Renal pelvis (tissue), 4 donors: ENCODE results near the gene MRAP. TPM values are rescaled to one million over a fixed set of nuclear protein-coding genes. Genes with fewer than 3 reads are reported as not detected.
"Not testable (repeated sequence)": the region's sequence is repeated elsewhere in the genome, so short reads cannot be mapped to it uniquely, and the experiment has no call there.

ENCODE experiments used
- DNase-seq: peaks from one replicate; pipeline ENCODE4 v3.0.0-alpha.2; 2013
- polyA plus RNA-seq, 3 donors: library from polyadenylated mRNA; unstranded; fragments of 120-200 nt; gene quantifications; one replicate each; pipeline ENCODE4 v1.2.1, GENCODE V29; 2013; ENCODE audit not compliant: insufficient read length in 3 of 3

Gene MRAP
- polyA plus RNA-seq, 3 donors, result not detected

GRCh38 chr21:32299695-32300094, 1.0 kb downstream of the MRAP start:
- no peak for DNase-seq

- no peak for DNase-seq
These were observed 1.5 kb downstream of the MRAP start for GRCh38 chr21:32300117-32300681.

DNA sequence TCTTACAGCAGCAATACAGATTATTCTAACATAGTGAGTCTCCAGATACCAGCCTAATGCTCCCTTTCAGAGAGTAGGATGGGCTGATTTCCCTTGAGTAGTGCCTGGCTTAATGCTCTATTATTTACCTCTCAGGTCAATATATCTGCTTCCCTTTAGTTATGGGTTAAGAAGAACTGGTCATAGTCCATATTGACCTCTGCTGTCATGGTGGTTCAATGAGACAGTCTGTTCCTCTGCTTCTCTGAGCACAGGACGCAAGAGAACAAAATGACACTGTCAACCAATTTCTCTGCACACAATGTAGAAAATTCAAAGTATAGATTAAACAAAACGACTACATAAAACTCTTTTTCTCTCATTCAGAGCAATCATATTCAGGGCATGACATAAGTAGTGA, 2.9 kb downstream of the MRAP start:
- DNase-seq, result no peak

GRCh38 chr21:32302560-32302959, 3.9 kb downstream of the MRAP start:
- no peak for DNase-seq

GRCh38 chr21:32303385-32303784, 4.7 kb downstream of the MRAP start:
- DNase-seq, result no peak

GRCh38 chr21:32304998-32305397, 6.3 kb downstream of the MRAP start:
- DNase-seq, result no peak

GRCh38 chr21:32306021-32306780, 7.5 kb downstream of the MRAP start:
- no peak for DNase-seq

DNA sequence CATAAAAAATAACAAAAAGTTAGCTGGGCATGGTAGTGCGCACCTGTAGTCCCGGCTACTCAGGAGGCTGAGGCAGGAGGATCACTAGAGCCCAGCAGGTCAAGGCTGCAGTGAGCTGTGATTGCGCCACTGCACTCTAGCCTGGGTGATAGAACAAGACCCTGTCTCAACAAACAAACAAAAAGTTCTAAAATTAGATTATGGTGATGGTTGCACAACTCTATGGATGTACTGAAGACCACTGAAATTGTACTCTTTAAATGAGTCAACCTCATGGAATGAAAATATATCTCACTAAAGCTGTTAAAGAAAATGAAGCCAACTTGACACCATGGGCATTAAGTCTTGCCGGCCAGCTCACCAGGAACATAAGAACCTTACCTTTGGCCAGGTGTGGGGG, 9.1 kb downstream of the MRAP start:
- no peak for DNase-seq

DNA sequence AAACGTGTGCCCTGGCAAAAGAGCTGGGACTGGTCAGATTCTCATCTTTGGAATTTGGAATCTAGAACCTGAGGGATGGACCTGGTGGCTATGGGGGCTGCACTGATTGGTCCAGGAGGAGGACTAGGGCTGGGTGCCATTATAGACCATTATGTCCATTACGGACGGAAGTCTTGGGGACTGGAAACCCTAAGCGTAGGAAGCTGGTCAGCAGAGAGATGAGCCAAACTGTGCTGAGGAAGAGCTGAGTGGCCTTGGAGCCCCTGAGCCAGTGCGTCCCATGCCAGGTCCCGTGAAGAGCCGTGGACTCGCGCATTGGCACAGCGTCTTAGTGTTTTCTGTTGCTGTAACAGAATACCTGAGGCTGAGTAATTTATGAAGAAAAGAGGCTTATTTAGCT, 10.0 kb downstream of the MRAP start:
- DNase-seq, result no peak

DNA sequence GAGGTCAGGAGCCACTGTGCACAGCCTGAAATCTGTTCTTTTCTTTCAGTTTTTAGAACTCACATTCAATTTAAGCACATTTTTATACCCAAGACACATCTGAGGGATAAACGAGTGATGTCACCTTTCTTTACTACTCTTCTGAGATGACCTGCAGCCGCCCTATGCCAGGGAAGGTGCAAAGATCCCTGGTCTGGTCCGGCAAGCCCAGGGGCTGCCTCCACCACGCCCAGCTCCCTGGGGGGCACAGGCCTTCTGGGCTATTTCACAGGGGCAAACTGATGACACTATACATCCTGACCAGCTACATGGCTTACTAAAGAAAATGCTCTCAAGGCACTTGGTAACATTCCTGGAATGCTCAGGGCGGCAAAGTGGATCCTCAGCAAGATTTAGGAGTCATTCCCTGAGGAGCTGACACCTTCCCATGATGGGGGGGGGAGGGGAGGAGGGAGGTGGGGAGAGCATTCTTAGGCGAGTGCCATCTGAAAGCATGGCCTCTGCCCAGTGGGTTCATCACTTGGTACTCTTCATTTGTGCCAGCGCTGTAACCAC, 11.3 kb downstream of the MRAP start:
- no peak for DNase-seq

- DNase-seq, result not testable (repeated sequence)
These were observed 12.3 kb downstream of the MRAP start for GRCh38 chr21:32310976-32311375.

- DNase-seq, result no peak
These were observed 13.0 kb downstream of the MRAP start for GRCh38 chr21:32311621-32312020.

DNA sequence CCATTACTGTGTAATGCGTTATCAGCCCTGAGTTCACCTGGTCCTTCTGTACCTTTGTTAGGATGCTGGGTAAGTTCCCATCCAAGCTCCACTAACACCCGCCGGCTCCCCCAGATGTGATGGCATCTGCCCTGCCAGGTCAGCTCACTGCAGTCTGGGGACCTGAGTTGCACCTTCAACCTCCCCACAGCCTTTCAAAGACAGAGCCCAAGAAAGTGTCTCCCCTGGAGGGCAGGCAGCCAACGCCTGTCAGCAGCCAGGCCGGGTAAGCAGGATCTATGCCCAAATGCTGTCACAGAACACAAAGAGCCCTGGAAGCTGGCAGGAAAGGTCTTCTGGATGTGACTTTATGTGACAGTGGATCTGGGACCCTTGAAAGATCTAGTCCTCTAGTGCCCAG, 13.7 kb downstream of the MRAP start:
- no peak for DNase-seq

- no peak for DNase-seq
These were observed 14.3 kb downstream of the MRAP start for GRCh38 chr21:32312976-32313375.

DNA sequence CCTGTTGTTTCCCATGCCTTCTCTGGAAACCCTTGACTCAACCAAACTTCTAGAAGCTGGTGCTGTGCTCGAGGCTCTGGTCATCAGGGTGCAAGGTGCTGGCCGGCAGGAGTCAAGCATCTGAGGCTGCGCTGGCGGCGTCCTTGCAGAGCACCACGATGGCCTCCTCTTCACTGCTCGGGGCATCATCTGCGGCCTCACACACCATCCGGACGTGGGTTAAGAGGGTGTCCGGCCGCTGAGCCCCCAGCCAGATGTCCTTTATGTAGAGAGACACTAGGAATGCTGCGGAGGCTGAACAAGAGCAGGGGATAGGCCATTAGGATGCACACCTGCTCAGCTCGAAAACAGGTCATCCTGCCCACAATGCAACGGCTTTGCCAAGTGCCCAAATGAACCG, 16.2 kb downstream of the MRAP start:
- DNase-seq, result no peak

DNA sequence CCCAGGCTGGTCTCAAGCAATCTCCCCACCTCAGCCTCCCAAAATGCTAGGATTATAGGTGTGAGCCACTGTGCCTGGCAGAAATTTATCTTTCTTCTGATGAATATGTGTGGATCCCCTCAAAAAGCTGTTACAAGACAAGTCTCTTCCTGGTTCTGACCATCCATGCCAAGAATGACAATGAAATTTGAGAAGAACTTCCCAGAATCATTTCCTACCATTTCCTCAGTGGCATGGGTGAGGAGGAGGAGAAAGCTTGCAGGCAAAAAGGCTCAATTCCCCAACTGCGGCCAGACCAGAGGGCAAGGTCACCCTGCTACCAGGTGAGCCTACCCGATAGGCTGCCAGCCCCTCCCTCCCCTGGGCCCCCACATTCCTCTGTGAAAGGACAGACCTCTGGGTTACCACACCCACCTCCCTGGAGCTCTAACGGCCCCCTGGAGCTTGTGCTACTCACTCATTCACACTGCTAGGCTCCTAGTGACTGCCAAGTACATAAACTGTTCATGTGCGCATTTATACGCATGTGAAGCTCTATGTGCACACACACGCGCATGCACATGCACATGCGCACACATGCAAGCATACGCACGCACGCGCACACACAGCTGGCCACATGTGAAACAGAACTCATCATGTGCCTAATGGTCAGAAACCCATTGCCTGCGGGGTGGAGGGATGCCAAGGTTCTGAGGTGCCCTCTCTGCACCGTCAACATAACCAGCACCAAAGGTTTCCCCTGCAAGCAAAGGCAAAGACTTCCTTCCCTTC, 17.0 kb downstream of the MRAP start:
- no peak for DNase-seq

DNA sequence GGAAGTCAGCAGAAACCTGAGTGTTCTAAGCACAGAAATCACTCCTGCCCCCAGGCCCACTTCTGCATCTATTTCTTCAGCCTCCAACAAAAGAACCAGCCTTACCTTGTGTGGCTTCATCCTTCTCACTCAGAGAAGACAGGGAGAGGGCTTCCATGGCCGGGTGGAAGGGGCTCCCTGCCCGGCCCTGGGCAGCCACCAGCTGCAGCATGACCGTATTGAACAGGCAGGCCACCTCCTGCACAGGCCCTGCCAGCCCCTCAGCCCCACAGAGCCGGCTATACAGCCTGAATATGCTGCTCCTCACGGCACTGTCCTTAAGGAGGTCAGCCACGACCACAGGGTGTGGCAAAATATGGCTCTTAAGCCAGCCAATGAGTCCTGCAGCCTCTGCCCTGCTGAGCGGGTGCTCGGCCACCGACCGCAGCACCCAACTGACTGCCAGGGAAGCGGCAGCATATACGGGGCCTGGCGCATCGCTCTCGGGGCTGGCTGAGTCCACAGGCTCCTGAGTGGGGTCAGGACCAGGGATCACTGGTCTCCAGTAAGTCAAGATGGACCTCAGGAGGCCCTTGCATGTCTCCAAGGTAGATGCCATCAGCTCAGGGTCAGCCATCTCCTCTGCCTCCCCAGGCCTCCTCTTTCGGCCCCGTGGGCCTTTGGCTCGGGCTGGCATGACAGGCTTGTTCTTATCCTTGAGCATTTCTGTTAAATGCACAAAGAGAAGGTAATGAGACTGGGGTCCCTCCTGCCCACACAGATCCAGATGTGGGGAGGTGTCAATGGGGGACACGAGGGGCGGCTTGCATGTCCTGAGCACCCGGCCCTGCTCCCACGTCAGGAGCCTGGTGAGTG, 17.9 kb downstream of the MRAP start:
- no peak for DNase-seq

- DNase-seq, result no peak
These were observed 19.1 kb downstream of the MRAP start for GRCh38 chr21:32317726-32318125.

- DNase-seq, result no peak
These were observed 20.4 kb downstream of the MRAP start for GRCh38 chr21:32319012-32319411.

DNA sequence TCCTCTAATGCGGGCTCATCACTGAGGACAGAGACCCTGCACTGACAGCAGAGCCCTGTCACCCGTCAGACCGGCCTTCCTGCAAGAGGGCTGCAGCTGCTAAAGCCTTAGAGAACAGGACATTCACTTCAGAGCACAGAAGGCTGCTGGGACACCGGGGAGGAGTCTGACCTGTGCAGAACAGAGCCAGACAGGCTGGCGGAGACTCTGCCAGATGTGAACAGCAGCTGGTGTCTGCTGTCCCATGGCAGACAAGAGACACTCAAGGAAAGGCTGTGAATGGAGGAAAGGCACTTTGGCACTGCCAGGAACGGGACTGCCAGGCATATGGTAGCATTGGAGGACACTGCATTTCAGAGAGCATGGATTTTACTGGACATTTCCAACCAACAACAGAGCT, 21.4 kb downstream of the MRAP start:
- no peak for DNase-seq

- no peak for DNase-seq
These were observed 22.1 kb downstream of the MRAP start for GRCh38 chr21:32320726-32321125.

DNA sequence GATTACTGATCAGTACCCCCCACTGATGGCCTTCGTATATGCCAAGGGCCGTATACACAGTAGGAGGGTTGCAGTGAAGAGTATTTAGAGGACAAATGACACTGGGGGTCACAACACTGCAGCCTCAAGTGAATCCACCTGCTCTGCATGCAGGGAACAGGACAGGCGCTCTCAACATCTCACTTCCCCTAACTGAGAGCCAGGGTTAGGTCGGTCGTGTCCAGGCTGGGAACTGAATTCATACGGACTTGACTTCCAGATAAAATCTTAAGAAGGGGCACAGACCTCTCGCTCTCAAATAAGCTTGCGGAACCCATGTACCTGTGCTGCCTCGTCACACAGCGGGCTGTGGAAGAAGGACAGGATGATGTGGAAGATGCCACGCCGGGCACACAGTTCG, 22.8 kb downstream of the MRAP start:
- DNase-seq, result no peak
